GM21825 (cell line): Measurements from ENCODE around the gene UROD.
A peak's percentile ranks its signal among the peaks of the same experiment; 100 is the strongest.
"Not testable (repeated sequence)": the region's sequence is repeated elsewhere in the genome, so short reads cannot be mapped to it uniquely, and the experiment has no call there.

ENCODE experiments used
- ATAC-seq: cut with Tn5 transposase; IDR thresholded peaks from one replicate; pipeline ENCODE4 v1.9.1; 2021; ENCODE audit warnings: mild to moderate bottlenecking, moderate library complexity; ENCODE audit not compliant: unreplicated experiment

The UROD gene

DNA sequence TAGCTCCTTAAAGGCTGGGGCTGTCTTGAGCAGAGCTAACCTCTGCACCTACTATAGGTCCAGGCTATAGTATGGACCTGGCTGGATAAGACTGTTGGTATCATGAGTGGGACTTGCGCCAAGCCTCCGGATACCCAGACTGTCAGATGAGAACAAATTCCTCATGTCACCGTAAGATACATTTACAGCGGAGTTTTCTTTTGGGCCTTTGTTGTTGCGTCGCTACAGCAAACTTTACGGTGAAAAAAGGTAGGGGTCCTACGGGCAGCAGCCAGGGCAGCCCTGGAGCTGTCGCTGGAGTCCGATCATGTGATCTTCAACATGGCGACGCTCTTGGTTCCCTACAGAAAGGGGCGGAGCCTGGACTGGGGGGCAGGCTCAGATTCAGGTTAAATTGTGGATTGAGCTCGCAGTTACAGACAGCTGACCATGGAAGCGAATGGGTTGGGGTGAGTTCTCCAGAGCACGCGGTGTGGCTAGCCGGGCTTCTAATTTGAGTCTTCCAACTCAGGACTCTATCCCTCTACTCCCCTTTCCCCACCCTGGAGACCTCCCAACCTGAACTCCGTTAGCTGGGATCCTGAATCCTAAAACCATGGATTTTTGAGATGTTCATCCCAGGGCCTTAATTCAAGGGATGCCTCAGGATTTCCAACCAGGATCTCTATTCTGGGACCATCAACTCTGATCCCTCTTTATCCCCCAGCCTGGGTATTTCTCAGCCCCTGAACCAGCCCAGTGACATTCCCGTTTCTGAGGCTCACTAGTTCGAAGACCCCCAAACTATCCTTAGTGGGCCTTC, at the start of gene UROD:
TSS of gene UROD (plus strand) at position 418 of the 802 bp plus-strand sequence. CDS start at position 430, 12 bp downstream.
- peak; percentile 53 for ATAC-seq

DNA sequence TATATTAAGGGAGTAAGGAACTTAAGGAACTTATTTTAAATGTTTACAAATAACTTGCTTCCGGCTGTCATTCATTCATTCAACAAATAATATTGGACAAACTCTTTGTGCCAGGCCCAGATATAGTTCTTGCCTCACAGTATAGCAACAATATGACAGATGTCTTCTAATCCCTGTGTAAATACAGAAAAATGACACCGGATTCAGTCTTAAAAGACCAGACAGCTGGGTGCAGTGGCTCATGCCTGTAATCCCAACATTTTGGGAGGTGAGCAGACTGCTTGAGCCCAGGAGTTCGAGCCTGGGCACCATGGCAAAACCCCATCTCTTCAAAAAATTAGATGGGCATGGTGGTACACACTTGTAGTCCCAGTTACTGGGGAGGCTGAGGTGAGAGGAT, 49.3 kb upstream of the UROD start:
- ATAC-seq = no peak

DNA sequence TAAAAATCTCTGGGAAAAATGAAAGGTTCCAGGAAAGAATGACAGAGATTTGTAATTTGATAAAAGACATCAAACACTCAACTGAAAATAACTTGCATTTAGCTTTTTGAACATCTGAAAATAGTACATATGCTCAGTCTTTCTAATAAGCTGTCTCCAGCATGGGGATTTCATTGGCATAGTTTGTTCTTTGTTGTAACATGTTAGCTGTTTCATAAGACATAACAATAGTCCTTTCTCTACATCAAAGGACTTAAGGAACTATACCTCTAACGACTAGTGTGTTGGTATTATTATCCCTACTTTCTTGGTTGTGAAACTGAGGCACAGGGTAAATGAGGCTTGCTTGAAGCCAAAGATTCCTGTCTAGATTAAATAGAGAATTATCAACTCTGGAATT, 47.7 kb upstream of the UROD start:
- no peak for ATAC-seq

DNA sequence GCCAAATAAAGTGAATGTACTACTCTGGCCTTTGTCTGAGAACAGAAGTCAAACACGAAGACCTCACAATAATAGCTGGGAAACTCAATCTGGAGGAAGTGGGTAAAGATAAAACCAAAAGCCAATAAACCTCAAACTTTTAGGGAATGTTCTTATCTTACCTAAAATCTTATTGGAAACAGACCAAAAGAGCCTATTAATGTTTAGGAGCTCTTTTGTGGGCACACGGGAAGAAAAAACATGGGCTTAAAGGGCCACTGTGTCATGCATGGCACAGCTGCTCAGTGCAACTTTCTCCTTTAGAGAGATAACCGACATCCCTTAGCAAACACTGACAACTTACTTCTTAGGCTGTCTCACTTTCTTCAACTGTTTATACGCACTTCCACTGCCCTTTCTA, 41.7 kb upstream of the UROD start:
- no peak for ATAC-seq

DNA sequence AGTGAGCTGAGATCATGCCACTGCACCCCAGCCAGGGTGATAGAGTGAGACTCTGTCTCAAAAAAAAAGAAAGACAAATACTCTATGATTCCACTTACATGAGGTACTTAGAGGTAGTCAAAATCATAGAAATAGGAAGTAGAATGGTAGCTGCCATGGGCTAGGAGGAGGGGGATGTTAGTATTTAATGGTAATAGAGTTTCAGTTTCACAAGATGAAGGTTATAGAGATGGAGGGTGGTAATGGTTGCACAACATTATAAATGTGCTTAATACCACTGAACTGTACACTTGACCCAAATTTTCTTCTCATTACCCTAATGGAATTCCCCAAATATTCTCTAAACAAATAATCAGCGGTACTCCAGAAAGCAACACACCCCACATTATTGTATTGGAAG, 38.4 kb upstream of the UROD start:
- no peak for ATAC-seq

DNA sequence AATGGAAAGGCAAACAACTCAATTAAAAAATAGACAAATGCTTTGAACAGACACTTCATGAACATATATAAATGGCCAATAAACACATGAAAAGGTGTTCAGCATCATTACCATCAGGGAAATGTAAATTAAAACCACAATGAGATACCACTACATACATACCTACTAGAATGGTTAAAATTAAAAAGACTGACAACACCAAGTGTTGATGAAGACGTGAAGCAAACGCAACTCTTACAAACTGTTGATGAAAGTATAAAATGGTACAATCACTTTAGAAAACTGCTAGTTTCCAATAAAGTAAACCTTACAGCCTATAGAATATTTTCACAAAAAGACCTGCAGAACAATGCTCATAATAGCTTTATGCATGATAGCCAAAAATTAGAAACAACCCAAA, 35.8 kb upstream of the UROD start:
- no peak for ATAC-seq

DNA sequence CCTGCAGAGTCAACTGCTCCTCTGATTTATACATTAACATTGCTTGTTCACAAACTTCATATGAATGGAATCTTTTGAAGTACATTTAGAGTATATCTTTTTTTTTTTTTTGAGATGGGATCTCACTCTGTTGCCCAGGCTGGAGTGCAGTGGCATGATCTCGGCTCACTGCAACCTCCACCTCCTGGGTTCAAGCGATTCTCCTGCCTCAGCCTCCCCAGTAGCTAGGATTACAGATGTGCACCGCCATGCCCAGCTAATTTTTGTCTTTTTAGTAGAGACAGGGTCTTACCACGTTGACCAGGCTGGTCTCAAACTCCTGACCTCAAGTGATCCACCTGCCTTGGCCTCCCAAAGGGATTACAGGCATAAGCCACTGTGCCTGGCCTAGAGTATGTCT, 34.7 kb upstream of the UROD start:
- not testable (repeated sequence) for ATAC-seq

DNA sequence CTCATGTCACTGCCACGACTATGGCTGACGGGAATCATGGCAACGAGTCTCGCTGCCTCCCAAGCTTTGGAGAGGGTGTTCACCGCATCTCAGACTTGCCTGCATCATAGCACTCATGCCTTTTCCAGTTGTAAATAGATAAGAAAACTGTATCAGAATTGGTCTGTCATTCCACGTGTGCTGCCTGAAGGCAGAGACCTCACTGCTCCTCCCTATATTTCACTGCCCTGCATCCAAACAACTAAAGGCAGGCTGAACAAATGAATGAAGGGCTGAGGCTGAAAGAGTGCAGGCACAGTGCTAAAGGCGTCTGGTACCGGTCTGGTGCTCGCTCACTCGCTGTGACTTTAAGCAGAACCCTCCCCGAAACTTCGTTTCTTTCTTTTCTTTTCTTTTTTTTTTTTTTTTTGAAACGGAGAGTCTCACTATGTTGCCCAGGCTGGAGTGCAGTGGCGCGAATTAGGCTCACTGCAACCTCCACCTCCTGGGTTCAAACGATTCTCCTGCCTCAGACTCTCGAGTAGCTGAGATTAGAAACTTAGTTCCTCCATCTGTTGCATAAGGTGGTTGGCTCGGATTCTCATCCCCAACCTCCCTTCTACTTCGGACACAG, 26.2 kb upstream of the UROD start:
- ATAC-seq = no peak

DNA sequence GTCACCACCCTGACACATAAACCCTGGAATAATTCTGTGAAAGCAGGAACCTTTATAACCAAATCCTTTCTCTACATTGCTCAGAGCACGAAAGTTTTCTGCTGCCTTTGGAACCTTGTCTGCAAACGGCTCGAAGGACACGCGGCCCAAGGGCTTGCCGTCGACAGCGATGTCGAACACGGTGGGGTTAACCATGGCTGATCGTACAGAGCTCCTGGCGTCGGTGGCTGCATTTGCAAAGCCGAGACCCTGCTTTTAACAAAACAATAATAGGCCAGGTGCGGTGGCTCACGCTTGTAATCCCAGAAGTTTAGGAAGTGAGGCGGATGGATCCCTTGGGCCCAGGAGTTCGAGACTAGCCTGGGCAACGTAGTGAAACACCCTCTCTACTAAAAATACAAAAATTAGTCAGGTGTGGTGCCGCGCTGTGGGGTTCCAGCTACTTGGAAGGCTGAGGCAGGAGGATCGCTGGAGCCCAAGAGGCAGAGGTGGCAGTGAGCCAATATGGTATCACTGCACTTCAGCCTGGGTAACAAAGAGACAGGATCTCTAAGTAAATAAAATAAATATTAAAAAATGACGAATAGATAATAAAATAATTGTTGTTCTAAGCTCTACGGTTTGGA, 23.4 kb upstream of the UROD start:
- ATAC-seq = no peak

DNA sequence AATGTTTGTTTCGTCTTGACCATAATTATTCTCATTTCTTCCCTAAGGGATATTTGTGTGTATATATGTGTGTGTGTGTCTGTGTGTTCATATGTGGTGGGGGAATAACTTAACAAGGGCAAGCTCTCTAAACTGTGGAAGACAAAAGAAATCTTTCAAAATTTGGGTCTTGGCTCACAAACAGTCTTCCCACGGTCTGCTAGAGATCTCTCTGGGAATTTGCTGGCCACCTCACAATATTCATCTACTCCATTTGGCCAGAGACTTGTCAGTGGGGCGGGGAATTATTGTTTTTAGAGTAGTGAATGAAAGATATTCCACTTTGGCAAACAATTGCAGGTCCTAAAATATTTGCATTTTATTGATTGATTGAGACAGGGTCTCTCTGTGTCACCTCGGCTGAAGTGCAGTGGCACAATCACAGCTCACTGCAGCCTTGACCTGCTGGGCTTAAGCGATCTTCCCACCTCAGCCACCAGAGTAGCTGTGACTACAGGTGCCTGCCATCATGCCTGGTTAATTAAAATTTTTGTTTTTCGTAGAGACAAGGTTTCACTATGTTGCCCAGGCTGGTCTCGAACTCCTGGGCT, 17.6 kb upstream of the UROD start:
- no peak for ATAC-seq

DNA sequence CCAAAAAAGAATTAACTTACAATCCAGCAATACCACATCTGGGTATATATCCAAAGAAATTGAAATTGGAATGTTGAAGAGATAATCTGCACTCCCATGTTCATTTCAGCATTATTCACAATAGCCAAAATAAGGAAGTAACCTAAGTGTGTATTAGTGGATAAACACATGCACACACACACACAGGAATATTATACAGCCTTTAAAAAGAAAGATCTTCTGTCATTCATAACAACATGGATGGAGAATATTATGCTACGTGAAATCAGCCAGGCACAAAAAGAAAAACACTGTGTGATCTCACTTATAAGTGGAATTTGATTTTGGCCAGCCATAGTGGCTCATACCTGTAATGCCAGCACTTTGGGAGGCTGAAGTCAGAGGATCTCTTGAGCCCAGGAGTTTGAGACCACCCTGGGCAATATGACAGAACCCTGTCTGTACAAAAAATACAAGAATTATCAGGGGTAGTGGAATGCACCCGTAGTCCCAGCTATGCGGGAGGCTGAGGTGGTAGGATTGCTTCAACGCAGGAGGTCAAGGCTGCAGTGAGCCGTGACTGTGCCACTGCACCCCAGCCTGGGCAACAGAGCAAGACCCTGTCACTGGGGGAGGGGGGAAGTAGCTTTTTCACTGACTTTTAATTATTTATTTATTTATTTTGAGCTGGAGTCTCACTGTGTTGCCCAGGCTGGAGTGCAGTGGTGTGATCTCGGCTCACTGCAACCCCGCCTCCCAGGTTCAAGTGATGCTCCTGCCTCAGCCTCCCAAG, 16.4 kb upstream of the UROD start:
- ATAC-seq = no peak

DNA sequence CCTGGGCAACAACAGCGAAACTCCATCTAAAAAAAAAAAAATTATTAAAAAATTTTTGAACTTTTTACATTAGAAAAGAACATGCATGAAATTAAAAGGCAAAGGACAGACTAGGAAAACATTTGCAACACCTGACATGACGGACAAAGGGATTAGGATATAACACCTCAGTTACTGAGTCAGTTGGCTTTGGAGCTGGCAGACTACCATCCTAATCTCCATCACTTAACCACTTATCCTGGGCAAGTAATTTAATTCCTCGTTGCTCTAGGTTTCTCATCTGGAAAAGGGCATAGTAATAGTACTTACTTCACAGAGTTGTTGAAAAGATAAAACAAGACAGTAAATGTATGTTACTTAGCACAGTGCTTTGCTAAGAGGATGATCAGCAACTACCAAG, 12.8 kb upstream of the UROD start:
- ATAC-seq = no peak

DNA sequence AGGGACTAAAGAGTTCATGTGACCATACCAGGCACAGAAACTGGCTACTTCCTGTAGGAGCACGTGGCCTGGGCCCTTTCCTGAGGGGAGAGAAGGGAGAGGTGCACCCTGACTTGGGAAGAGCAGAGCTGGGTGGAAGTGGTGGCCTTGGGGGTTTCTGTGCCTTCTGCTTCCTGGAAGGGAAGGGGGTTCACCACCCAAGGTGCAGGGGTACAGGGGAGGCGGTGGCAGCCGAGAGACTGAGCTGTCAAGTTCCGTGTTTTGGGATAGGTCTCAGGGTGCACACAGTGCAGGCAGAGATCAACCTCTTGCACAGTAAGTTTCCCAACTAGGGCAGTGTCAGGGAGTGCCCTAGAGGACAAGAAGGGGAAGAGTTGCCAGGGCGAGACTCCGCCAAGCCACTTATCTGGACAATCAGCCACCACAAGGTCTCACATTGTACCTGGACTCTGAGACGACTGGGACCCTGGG, 11.0 kb upstream of the UROD start:
- no peak for ATAC-seq

DNA sequence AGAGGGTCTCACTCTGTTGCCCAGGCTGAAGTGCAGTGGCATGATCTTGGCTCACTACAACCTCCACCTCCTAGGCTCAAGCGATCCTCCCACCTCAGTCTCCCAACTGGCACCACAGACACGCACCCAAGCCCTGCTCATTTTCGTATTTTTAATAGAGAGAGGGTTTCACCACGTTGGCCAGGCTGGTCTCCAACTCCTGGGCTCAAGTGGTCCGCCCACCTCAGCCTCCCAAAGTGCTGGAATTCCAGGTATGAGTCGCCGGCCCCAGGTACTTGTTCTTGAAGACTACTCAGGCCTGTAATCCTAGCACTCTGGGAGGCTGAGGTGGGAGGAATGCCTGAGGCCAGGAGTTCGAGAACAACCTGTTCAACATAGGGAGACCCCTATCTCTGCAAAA, 10.5 kb upstream of the UROD start:
- not testable (repeated sequence) for ATAC-seq

DNA sequence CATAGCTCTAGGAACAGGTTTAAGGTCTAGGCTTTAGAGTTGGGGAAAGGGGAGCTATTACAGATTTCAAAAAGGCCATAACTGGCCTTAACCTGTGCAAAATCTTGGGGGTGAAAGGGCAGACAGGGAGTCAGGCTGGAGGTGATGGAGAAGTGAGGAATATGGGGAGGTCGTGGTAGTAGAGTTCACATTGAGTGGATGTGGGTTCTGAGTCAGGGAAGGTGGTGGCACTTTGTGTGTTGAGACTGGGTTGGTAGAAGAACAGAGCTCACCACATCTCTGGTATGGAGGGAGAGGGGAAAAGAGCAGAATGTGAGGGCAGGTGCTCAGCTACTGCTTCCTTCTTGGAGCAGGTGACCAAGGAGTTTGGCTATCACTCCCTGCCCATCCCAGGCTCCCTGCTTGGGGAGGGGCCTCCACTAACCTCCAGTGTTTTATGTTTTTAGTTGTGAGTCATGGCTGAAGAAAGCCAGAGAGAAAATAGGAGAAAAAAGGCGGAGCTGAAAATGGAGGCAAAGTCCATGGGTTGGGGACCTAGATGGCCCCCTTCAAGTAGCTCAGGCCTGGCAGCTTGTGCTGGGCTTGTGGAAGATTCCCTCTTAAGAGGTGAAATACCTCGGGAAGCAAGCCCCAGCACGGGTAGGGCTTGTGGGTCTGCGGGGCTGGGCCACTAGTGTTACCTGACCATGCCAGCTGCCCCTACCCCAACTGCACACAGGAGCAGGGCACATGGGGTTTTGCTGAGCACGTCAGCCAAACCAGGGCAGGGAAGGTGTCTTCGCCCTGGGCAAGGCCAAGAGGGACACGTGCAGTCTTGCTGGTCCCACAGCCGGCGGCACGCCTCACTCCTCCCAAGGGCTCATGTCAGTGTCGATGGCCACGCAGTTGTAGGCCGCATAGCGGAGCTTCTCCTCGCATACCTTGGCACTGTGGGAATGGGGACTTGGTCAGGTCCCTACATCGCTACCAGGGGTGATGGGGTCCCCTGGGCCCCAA, 9.1 kb upstream of the UROD start:
- no peak for ATAC-seq

DNA sequence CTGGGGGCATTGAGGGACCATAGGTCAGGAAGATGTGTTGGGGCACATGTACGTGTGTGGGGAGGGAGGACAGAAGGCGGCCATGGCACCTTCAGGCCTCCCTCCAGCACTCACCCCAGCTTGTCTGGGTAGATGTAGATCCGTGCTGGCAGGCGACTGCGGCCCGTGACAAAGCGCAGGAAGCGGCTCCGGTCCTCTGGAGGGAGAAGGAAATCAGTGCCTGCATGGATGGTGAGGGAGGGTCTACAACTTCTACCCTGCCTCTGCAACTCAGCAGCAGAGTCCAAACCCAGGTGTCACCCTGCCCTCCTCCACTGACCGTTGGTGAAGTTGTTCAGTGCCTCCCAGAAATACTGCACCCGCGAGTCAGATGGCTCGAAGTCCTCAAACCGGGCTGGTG, 8.3 kb upstream of the UROD start:
- ATAC-seq = no peak

DNA sequence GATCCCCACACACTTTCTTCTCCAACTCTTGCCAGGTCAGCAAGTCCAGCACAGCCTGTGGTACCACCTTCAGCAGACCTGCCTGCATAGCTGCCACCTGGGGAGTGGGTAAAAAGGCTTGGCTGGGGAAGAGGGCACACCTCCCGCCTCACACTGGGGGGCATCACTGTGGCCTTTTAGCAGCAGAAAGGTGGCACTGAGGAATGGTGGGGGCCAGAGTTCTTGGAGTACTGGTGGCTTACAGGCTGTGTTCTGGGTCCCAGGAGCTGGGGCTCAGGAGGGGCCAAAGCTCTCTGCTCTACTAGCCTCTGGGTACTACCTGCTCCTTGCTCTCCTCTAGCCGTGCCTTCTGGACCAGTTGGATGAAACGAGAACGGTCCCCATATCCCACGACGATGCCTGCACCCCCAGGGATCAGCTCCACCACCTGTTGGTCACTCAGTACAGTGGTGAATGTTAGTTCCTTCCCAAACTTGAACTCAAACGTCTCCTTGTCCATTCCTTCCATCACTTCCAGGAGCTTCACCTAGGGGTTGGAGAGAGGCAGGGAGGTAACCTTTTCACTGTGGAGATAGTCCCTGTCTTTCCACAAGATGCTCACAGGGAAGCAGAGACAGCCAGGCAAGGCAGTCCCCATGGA, 7.7 kb upstream of the UROD start:
- ATAC-seq = no peak

DNA sequence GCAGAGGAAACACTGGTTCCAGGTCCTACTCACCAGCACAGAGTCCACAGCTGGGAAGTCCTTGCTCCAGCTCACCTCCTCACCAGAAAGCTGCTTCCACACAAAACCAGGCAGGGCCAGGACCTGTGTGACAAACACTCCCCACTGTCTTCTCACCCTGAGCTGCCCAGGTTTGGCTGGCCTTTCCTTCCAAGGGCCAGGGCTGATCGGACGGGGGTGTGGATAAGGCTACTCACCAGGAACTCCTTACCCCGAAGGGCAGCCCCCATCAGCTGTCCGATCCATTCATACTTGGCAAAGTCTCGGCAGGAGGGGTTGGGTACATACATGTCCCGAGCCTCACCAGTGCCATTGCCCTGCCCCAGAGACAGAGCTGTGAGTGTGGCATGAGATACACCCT, 6.3 kb upstream of the UROD start:
- ATAC-seq = no peak

DNA sequence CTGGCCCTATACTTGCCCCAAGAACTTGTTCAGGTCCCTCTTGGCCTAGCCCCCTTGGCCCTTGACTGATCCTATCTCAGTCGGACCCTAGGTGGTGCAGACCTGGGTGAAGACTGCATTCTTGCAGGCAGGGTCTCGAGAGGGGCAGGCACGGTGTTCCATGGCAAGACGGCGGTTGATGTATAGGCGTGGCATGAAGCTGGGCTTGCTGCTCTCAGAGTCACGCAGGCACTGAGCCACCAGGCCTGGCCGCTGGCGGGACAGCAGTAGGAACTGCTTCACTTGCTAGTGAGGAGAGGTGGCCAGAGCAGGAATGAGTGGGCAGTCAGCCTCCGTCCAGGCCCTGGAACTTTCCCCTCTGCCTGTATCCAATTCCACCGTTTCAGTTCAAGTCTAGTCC, 4.7 kb upstream of the UROD start:
- ATAC-seq = no peak
